Stimulated activated CD8-positive, alpha-beta memory T cell treated with anti-CD3 and anti-CD28 coated beads, Interleukin-4, amount 100 ng/mL, for 48 hours (primary cell): ENCODE measurements around the gene C22orf39.

Experiments used
- DNase-seq: peaks from one replicate; pipeline ENCODE4 v3.0.0-alpha.2; 2020

The C22orf39 gene

GRCh38 chr22:19476023-19476422 is 28.5 kb upstream of the C22orf39 start:
- no peak for DNase-seq

GRCh38 chr22:19473578-19473977 is 26.1 kb upstream of the C22orf39 start:
- no peak for DNase-seq

- DNase-seq: no peak
Measured at GRCh38 chr22:19472233-19472632, 24.7 kb upstream of the C22orf39 start.

- DNase-seq: no peak
Measured at GRCh38 chr22:19471572-19471971, 24.1 kb upstream of the C22orf39 start.

- no peak for DNase-seq
Measured at GRCh38 chr22:19470010-19470409, 22.5 kb upstream of the C22orf39 start.

- DNase-seq: no peak
Measured at GRCh38 chr22:19469421-19469820, 21.9 kb upstream of the C22orf39 start.

GRCh38 chr22:19467912-19468311 is 20.4 kb upstream of the C22orf39 start:
- DNase-seq: no peak

- DNase-seq: no peak
Measured at GRCh38 chr22:19466848-19467752, 19.6 kb upstream of the C22orf39 start.

GRCh38 chr22:19466126-19466716 is 18.7 kb upstream of the C22orf39 start:
- no peak for DNase-seq

- DNase-seq: no peak
Measured at GRCh38 chr22:19464975-19465374, 17.5 kb upstream of the C22orf39 start.

- no peak for DNase-seq
Measured at GRCh38 chr22:19464546-19464945, 17.0 kb upstream of the C22orf39 start.

- no peak for DNase-seq
Measured at GRCh38 chr22:19463491-19464469, 16.3 kb upstream of the C22orf39 start.

GRCh38 chr22:19463008-19463407 is 15.5 kb upstream of the C22orf39 start:
- no peak for DNase-seq

GRCh38 chr22:19461506-19461905 is 14.0 kb upstream of the C22orf39 start:
- no peak for DNase-seq

- DNase-seq: no peak
Measured at GRCh38 chr22:19460036-19460435, 12.5 kb upstream of the C22orf39 start.

- no peak for DNase-seq
Measured at GRCh38 chr22:19457828-19458428, 10.4 kb upstream of the C22orf39 start.

- no peak for DNase-seq
Measured at GRCh38 chr22:19456541-19456940, 9.0 kb upstream of the C22orf39 start.

- no peak for DNase-seq
Measured at GRCh38 chr22:19455585-19456370, 8.3 kb upstream of the C22orf39 start.

- DNase-seq: no peak
Measured at GRCh38 chr22:19455033-19455432, 7.5 kb upstream of the C22orf39 start.

GRCh38 chr22:19454156-19454555 is 6.6 kb upstream of the C22orf39 start:
- no peak for DNase-seq

GRCh38 chr22:19453718-19454117 is 6.2 kb upstream of the C22orf39 start:
- no peak for DNase-seq

GRCh38 chr22:19451570-19451969 is 4.1 kb upstream of the C22orf39 start:
- DNase-seq: no peak
